Neural cell (in vitro differentiated cells): ENCODE data around the gene STX8. TPM values are rescaled to one million over a fixed set of nuclear protein-coding genes. Genes with fewer than 3 reads are reported as not detected.

Source experiments
- H2AFZ ChIP-seq: fragments of 200-600, 300-800 bp; sonication (generic), shearing (Covaris generic); 2 replicates; pipeline ENCODE4 v1.6.0; 2014; ENCODE audit warnings: low read depth, mild to moderate bottlenecking, antibody characterized with exemption, low read length, moderate library complexity
- H3F3A ChIP-seq: fragments of 200-600 bp; shearing (Covaris generic); 2 replicates; pipeline ENCODE4 v1.6.1; 2016; ENCODE audit warnings: mild to moderate bottlenecking, moderate library complexity, mixed read lengths, antibody characterized with exemption, low read length; ENCODE audit not compliant: insufficient read depth, poor library complexity, severe bottlenecking
- H3K27ac ChIP-seq: fragments of 200-600, 300-800 bp; sonication (generic), shearing (Covaris generic); 2 replicates; pipeline ENCODE4 v1.5.1; 2014; ENCODE audit warnings: mild to moderate bottlenecking, low read length, moderate library complexity
- H3K27me3 ChIP-seq: fragments of 300-800, 200-600 bp; sonication (generic), shearing (Covaris generic); 2 replicates; pipeline ENCODE4 v1.6.0; 2014; ENCODE audit warnings: mild to moderate bottlenecking, low read depth, low read length, moderate library complexity; ENCODE audit not compliant: insufficient read depth
- H3K36me3 ChIP-seq: fragments of 300-800, 200-600 bp; sonication (generic), shearing (Covaris generic); 2 replicates; pipeline ENCODE4 v1.5.1; 2014; ENCODE audit warnings: mild to moderate bottlenecking, antibody characterized with exemption, low read length, moderate library complexity; ENCODE audit not compliant: insufficient read depth
- H3K4me2 ChIP-seq: fragments of 300-800, 200-600 bp; sonication (generic), shearing (Covaris generic); 2 replicates; pipeline ENCODE4 v1.6.0; 2014; ENCODE audit warnings: mild to moderate bottlenecking, low read length
- H3K4me3 ChIP-seq: fragments of 300-800, 200-600 bp; sonication (generic), shearing (Covaris generic); 2 replicates; pipeline ENCODE4 v1.5.1; 2014; ENCODE audit warnings: mild to moderate bottlenecking, low read length, moderate library complexity
- H3K79me2 ChIP-seq: fragments of 200-600 bp; shearing (Covaris generic); replicated peaks from 2 replicates; pipeline ENCODE4 v1.6.0; 2014; ENCODE audit warnings: mild to moderate bottlenecking, low read length, moderate library complexity; ENCODE audit not compliant: insufficient read depth
- H3K9ac ChIP-seq: fragments of 300-800, 200-600 bp; sonication (generic), shearing (Covaris generic); 2 replicates; pipeline ENCODE4 v1.6.1; 2016; ENCODE audit warnings: mild to moderate bottlenecking, low read length, mixed read lengths
- H3K9me2 ChIP-seq: fragments of 200-600 bp; shearing (Covaris generic); 2 replicates; pipeline ENCODE4 v1.6.1; 2016; ENCODE audit warnings: mild to moderate bottlenecking, low read length, mixed read lengths; ENCODE audit not compliant: insufficient read depth
- H3K9me3 ChIP-seq: fragments of 200-600, 300-800 bp; sonication (generic), shearing (Covaris generic); 2 replicates; pipeline ENCODE4 v1.6.1; 2016; ENCODE audit warnings: mild to moderate bottlenecking, mixed run types, low read length, moderate library complexity, mixed read lengths
- H4K20me1 ChIP-seq: fragments of 200-600 bp; shearing (Covaris generic); 2 replicates; pipeline ENCODE4 v1.6.1; 2016; ENCODE audit warnings: mild to moderate bottlenecking, mixed run types; ENCODE audit not compliant: insufficient read depth
- EP300 ChIP-seq: fragments of 450-650 bp; conservative IDR thresholded peaks from 2 replicates; pipeline ENCODE4 v1.6.1; 2014; ENCODE audit warnings: antibody characterized with exemption, mild to moderate bottlenecking, moderate library complexity; ENCODE audit not compliant: poor library complexity, severe bottlenecking
- EZH2 ChIP-seq: fragments of 200-600, 300-800 bp; shearing (Covaris generic), sonication (generic); IDR thresholded peaks from 2 replicates; pipeline ENCODE4 v1.6.1; 2014; ENCODE audit warnings: antibody characterized with exemption, low read length, borderline replicate concordance, mild to moderate bottlenecking; ENCODE audit not compliant: insufficient read depth, poor library complexity, severe bottlenecking
- MXI1 ChIP-seq: fragments of 450-650 bp; conservative IDR thresholded peaks from 2 replicates; pipeline ENCODE4 v1.6.1; 2014; ENCODE audit warnings: antibody characterized with exemption, mild to moderate bottlenecking; ENCODE audit not compliant: poor library complexity, severe bottlenecking
- POLR2AphosphoS5 ChIP-seq: IDR thresholded peaks from 2 replicates; pipeline ENCODE4 v1.6.1; 2012
- RAD21 ChIP-seq: fragments of 450-650 bp; conservative IDR thresholded peaks from 2 replicates; pipeline ENCODE4 v1.6.1; 2014; ENCODE audit warnings: antibody characterized with exemption, mild to moderate bottlenecking, moderate library complexity
- SMC3 ChIP-seq: fragments of 450-650 bp; conservative IDR thresholded peaks from 2 replicates; pipeline ENCODE4 v1.6.1; 2014; ENCODE audit warnings: antibody characterized with exemption, mild to moderate bottlenecking, moderate library complexity; ENCODE audit not compliant: poor library complexity
- TAF1 ChIP-seq: IDR thresholded peaks from 2 replicates; pipeline ENCODE4 v1.6.1; 2012; ENCODE audit warnings: low read depth
- polyA plus RNA-seq: library from polyadenylated mRNA; depleted of rRNA; stranded (reverse); fragments of >200 nt; gene quantifications from 2 replicates; pipeline ENCODE4 v1.2.3, GENCODE V29; 2014
- TF ChIP-seq, protein P1 (sequence below): fragments of 450-650 bp; IDR thresholded peaks from 2 replicates; pipeline ENCODE4 v1.5.1; 2014; ENCODE audit warnings: antibody characterized with exemption, mild to moderate bottlenecking, moderate library complexity; ENCODE audit not compliant: poor library complexity, severe bottlenecking
- TF ChIP-seq, protein P2 (sequence below): IDR thresholded peaks from 2 replicates; pipeline ENCODE4 v1.6.1; 2012; ENCODE audit warnings: borderline replicate concordance

Gene STX8
- polyA plus RNA-seq, 1 donor from 2014 or later, result 100 TPM

DNA sequence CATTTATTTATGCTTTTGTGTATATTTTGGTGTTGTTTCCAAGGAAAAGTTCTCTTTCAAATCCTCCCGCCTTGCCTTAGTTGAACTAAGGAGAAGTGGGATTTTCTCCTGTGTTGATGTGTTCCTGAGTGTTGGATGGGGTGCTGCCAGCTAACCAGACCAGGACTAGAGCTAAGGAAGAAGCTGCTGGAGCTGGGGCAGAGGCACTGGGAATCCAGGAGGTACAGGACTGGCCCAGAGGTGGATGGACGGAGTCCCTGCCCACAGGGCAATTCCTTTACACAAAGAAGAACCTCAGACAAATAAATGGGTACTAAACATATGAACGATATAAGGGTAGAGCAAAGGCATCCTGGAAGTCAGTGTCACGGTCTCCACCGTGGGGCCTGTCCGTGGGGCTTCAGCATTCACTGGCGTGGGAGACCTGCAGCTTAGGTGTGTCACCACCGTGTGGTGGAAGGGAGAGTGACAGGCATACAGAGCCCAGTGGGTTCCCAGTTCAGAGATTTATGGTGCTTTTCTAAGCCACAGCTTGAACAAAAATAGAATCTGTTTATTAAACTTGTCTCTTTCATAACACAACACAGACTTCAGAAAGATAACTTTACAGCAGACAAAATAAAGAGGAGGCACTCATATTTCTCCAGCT, 283.6 kb downstream of the STX8 start:
- Histone ChIP-seq H3K9ac (no peak overlapping the region), H3K27me3 (no peaks in the 10 kb centered on the region), H3K9me3 (no peaks in the 10 kb centered on the region), H2AFZ (no peak overlapping the region), H4K20me1 (no peaks in the 10 kb centered on the region), H3K9me2 (no peaks in the 10 kb centered on the region), H3K27ac (no peak overlapping the region), H3K4me2 (no peak overlapping the region), H3K36me3 (no peaks in the 10 kb centered on the region), H3K79me2 (no peaks in the 10 kb centered on the region), H3K4me3 (no peak overlapping the region), H3F3A (no peaks in the 10 kb centered on the region)
- TF ChIP-seq TAF1, result no peak
- TF ChIP-seq MXI1, result no peak
- no peak for TF ChIP-seq POLR2AphosphoS5
- no peak for TF ChIP-seq EZH2
- TF ChIP-seq, protein P1, sequence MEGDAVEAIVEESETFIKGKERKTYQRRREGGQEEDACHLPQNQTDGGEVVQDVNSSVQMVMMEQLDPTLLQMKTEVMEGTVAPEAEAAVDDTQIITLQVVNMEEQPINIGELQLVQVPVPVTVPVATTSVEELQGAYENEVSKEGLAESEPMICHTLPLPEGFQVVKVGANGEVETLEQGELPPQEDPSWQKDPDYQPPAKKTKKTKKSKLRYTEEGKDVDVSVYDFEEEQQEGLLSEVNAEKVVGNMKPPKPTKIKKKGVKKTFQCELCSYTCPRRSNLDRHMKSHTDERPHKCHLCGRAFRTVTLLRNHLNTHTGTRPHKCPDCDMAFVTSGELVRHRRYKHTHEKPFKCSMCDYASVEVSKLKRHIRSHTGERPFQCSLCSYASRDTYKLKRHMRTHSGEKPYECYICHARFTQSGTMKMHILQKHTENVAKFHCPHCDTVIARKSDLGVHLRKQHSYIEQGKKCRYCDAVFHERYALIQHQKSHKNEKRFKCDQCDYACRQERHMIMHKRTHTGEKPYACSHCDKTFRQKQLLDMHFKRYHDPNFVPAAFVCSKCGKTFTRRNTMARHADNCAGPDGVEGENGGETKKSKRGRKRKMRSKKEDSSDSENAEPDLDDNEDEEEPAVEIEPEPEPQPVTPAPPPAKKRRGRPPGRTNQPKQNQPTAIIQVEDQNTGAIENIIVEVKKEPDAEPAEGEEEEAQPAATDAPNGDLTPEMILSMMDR, result peak; percentile 57
- peak; percentile 65 for TF ChIP-seq RAD21
- peak; percentile 61 for TF ChIP-seq SMC3
- TF ChIP-seq, protein P2, sequence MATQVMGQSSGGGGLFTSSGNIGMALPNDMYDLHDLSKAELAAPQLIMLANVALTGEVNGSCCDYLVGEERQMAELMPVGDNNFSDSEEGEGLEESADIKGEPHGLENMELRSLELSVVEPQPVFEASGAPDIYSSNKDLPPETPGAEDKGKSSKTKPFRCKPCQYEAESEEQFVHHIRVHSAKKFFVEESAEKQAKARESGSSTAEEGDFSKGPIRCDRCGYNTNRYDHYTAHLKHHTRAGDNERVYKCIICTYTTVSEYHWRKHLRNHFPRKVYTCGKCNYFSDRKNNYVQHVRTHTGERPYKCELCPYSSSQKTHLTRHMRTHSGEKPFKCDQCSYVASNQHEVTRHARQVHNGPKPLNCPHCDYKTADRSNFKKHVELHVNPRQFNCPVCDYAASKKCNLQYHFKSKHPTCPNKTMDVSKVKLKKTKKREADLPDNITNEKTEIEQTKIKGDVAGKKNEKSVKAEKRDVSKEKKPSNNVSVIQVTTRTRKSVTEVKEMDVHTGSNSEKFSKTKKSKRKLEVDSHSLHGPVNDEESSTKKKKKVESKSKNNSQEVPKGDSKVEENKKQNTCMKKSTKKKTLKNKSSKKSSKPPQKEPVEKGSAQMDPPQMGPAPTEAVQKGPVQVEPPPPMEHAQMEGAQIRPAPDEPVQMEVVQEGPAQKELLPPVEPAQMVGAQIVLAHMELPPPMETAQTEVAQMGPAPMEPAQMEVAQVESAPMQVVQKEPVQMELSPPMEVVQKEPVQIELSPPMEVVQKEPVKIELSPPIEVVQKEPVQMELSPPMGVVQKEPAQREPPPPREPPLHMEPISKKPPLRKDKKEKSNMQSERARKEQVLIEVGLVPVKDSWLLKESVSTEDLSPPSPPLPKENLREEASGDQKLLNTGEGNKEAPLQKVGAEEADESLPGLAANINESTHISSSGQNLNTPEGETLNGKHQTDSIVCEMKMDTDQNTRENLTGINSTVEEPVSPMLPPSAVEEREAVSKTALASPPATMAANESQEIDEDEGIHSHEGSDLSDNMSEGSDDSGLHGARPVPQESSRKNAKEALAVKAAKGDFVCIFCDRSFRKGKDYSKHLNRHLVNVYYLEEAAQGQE, result no peak

DNA sequence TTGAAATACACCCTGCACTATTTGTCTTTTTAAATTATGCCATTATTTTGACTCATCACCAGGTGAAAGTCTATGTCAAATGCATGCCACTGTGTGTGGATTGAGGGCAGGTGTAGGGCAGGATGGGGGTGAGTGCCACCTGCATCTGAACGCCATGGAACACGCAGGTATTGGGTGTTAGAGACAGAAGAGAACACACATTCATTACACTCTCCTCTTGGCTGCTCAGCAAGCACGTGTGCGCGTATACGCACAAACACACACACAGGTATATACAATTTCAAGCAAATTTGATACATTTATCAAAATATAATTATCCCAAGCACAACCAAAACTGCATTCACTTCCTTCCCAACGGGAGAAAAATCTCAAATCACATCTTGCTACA, 285.4 kb downstream of the STX8 start:
- Histone ChIP-seq H3K27ac (no peak overlapping the region), H3K4me2 (no peak overlapping the region)

More for the DNA sequence above, 285.4 kb downstream of the STX8 start:
- Histone ChIP-seq H2AFZ (no peak overlapping the region), H3K9me2 (no peaks in the 10 kb centered on the region), H4K20me1 (no peaks in the 10 kb centered on the region), H3F3A (no peaks in the 10 kb centered on the region), H3K27me3 (no peaks in the 10 kb centered on the region), H3K9me3 (no peaks in the 10 kb centered on the region), H3K4me3 (no peak overlapping the region), H3K9ac (no peak overlapping the region), H3K36me3 (no peaks in the 10 kb centered on the region), H3K79me2 (no peaks in the 10 kb centered on the region)
- TF ChIP-seq RAD21 (no peak), TAF1 (no peak), EP300 (no peak), MXI1 (no peak), EZH2 (no peak), POLR2AphosphoS5 (no peak), SMC3 (no peak)
- TF ChIP-seq, protein P2, result no peak
- TF ChIP-seq, protein P1, result no peak
